Activated CD8-positive, alpha-beta T cell treated with anti-CD3 and anti-CD28 coated beads, Interleukin-2, amount 10 ng/mL, durations not matched to agents 7 days and 5 days (primary cell): Measurements from ENCODE around the gene TLCD3B. TPM values are rescaled to one million over a fixed set of nuclear protein-coding genes. Genes with fewer than 3 reads are reported as not detected.

Experiments
- ATAC-seq: fragments of 150-1000 bp; cut with Tn5 transposase; one replicate; pipeline ENCODE4 v1.10.0; 2021; ENCODE audit warnings: moderate library complexity
- CTCF ChIA-PET: fragments of 350-600 bp; sonication (Branson Sonifier 250); formaldehyde crosslinking; loops from one replicate; lab custom pipeline; 2021; ENCODE audit warnings: antibody characterized with exemption; lab: Charles Lee
- POLR2A ChIA-PET: fragments of 350-600 bp; sonication (Branson Sonifier 250); formaldehyde crosslinking; loops from one replicate; lab custom pipeline; 2021; ENCODE audit warnings: antibody characterized with exemption; lab: Charles Lee
- DNase-seq: peaks from one replicate; pipeline ENCODE4 v3.0.0-alpha.2; 2020
- H3K27ac Mint-ChIP-seq: one replicate; pipeline ENCODE4 v1.8.0; 2021; ENCODE audit warnings: mild to moderate bottlenecking, mixed read lengths
- H3K27me3 Mint-ChIP-seq: one replicate; pipeline ENCODE4 v1.8.0; 2021; ENCODE audit warnings: low read depth, mixed read lengths
- H3K36me3 Mint-ChIP-seq: one replicate; pipeline ENCODE4 v1.8.0; 2021; ENCODE audit warnings: low read depth, mixed read lengths
- H3K4me1 Mint-ChIP-seq: one replicate; pipeline ENCODE4 v1.8.0; 2021; ENCODE audit warnings: low read depth, mixed read lengths
- H3K4me3 Mint-ChIP-seq: one replicate; pipeline ENCODE4 v1.8.0; 2021; ENCODE audit warnings: mild to moderate bottlenecking, mixed read lengths
- H3K9me3 Mint-ChIP-seq: one replicate; pipeline ENCODE4 v1.8.0; 2022; ENCODE audit warnings: mixed read lengths; ENCODE audit not compliant: insufficient read depth
- total RNA-seq, 2 experiments: library from RNA; stranded (reverse); gene quantifications; one replicate each; pipeline ENCODE4 v1.2.3, GENCODE V29; 2021

TLCD3B gene, protein sequence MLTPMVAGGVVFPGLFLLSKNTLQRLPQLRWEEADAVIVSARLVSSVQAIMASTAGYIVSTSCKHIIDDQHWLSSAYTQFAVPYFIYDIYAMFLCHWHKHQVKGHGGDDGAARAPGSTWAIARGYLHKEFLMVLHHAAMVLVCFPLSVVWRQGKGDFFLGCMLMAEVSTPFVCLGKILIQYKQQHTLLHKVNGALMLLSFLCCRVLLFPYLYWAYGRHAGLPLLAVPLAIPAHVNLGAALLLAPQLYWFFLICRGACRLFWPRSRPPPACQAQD
- 1 to 10 TPM; 4.6 TPM for total RNA-seq

DNA sequence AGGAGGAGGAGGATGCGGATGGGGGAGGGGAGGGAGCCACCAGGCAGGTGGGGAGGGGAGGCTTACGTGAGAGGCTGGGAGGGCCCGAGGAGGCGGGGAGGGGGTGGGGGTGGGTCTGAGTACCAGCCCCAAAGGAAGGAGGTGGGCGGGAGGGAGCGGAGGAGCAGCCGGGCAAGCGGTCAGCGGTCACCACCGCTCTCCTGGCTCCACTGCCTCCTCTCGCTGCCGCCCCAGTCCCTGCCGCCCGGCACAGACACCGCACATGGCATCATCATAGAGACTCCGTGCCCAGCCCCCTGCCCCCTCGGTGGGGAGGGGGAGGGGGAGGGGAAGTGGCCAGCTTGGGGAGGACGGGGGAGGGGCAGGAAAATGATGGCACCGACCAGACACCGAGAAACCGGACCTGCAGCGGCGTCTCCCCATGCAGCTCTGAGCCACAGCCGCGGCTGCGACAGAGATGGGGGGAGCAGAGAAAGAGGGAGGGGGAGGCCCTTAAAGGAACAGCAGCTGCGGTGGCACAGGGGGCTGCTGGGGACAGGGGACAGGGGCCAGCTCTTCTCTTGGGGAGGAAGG lies at the start of gene TLCD3B:
TLCD3B (minus strand) TSS at position 431 of the 573 bp plus-strand sequence. CDS start 744 bp downstream, outside the sequence.
- H3K27me3 Mint-ChIP-seq, result peaks cover 42% of the 10 kb centered on the region
- CTCF ChIA-PET, result interaction anchor here (1.1 to 3.4 kb wide), 14 partner anchors 8 to 331 kb away, joined by 3 to 48 read pairs (median 6); partner anchors contain the start of genes ALDOA and C16orf92
- no peak within 1 kb of the TSS for H3K27ac Mint-ChIP-seq
- DNase-seq (no peak), ATAC-seq (no peak)
- H3K4me1 Mint-ChIP-seq, result peaks cover 15% of the 10 kb centered on the region
- no peaks in the 10 kb centered on the region for H3K36me3 Mint-ChIP-seq
- POLR2A ChIA-PET, result no interaction called here
- no peaks in the 10 kb centered on the region for H3K9me3 Mint-ChIP-seq
- H3K4me3 Mint-ChIP-seq, result no peak within 1 kb of the TSS

DNA sequence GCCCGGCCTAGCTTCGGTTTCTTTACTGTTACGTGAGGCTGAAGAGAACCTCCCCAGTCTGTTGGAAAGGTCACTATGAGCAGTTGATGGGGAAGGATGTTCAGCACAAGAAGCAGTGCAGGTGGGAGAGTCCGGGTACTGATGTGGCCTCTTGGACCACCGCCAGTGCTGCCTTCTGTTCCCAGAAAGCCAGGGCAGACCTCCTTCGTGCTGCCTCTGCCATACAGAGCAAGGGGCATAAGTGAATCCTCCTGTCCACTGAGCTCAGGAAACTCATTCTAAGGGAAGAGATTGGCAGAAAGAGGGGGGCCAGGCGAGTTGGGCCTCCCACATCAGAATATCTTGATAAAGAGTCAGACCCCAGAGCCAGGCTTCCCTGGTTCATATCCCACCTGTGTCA lies 48.4 kb upstream of the TLCD3B start:
- H3K36me3 Mint-ChIP-seq, result peaks cover 70% of the 10 kb centered on the region
- ChIA-PET CTCF (interaction anchor here (1.8 to 2.7 kb wide), 2 partner anchors 12 to 24 kb away, joined by 5 to 18 read pairs; partner anchors contain the start of gene TBX6), POLR2A (interaction anchor here (0.6 to 3.0 kb wide), 2 partner anchors 14 to 330 kb away, joined by 3 to 9 read pairs; partner anchors contain the start of gene ALDOA)
- H3K27me3 Mint-ChIP-seq, result no peaks in the 10 kb centered on the region
- no peak for ATAC-seq
- no peak for DNase-seq
- no peaks in the 10 kb centered on the region for H3K9me3 Mint-ChIP-seq
- no peak overlapping the region for H3K4me3 Mint-ChIP-seq
- no peak overlapping the region for H3K27ac Mint-ChIP-seq
- peaks cover 46% of the 10 kb centered on the region for H3K4me1 Mint-ChIP-seq

DNA sequence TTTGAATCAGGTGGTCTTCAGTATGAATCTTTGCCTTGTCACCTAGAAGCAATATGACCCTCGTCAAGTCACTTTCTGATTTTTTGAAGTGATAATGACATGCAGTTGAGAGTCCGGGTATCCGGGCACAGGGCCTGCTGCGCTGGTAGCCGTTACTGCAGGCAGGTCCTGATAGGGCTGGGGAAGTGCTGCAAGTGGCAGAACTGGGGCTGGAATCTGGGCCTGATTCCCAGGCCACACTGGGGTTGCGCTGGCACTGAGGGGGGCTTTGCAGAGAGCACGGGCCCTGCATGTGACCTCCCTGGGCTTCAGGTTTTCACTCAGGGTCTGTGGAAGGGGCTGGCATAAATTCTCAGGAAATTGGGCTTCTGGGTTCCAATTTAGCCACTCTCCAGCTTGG lies 47.7 kb upstream of the TLCD3B start:
- POLR2A ChIA-PET, result interaction anchor here (2.5 to 3.0 kb wide), 2 partner anchors 12 to 13 kb away, joined by 9 to 34 read pairs; partner anchors contain the start of genes ALDOA and TBX6
- H3K36me3 Mint-ChIP-seq, result peaks cover 66% of the 10 kb centered on the region
- no peak overlapping the region for H3K4me3 Mint-ChIP-seq
- CTCF ChIA-PET, result interaction anchor here (2.7 kb wide), 1 partner anchor 13 kb away, joined by 18 read pairs; the partner anchor contains the start of gene TBX6
- DNase-seq, result no peak
- H3K4me1 Mint-ChIP-seq, result peaks cover 43% of the 10 kb centered on the region
- no peaks in the 10 kb centered on the region for H3K9me3 Mint-ChIP-seq
- no peaks in the 10 kb centered on the region for H3K27me3 Mint-ChIP-seq
- no peak overlapping the region for H3K27ac Mint-ChIP-seq
- ATAC-seq, result no peak

DNA sequence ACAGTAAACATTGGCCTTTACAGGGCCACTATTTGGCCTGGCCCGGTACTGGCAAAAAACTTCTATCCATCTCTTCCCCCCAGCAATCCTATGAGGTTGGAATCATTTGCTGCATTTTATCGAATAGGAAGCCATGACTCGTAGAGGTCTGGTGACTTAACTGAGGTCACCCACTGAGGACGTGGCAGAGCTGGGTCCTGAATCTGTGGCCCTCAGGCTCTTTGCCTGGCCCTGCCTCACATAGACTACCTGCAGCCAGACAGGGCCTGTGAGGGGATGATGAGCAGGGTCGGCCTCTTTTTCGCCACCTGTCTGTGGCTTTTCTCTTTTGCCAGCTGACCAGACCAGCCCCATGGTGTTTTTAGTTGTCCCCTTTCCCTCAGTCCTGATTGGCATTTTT lies 46.6 kb upstream of the TLCD3B start:
- peak overlapping the region; percentile 93 for H3K4me3 Mint-ChIP-seq
- CTCF ChIA-PET, result interaction anchor here (2.3 to 4.7 kb wide), 2 partner anchors 11 to 14 kb away, joined by 5 to 62 read pairs; partner anchors contain the start of gene TBX6
- ATAC-seq (no peak), DNase-seq (no peak)
- H3K4me1 Mint-ChIP-seq, result peaks cover 43% of the 10 kb centered on the region
- H3K27ac Mint-ChIP-seq, result peak overlapping the region; percentile 98
- H3K9me3 Mint-ChIP-seq, result no peaks in the 10 kb centered on the region
- POLR2A ChIA-PET, result interaction anchor here (1.5 to 4.4 kb wide), 5 partner anchors 11 to 108 kb away, joined by 8 to 41 read pairs (median 10); partner anchors contain the start of genes ALDOA, CORO1A and TBX6
- peaks cover 60% of the 10 kb centered on the region for H3K36me3 Mint-ChIP-seq
- no peaks in the 10 kb centered on the region for H3K27me3 Mint-ChIP-seq

DNA sequence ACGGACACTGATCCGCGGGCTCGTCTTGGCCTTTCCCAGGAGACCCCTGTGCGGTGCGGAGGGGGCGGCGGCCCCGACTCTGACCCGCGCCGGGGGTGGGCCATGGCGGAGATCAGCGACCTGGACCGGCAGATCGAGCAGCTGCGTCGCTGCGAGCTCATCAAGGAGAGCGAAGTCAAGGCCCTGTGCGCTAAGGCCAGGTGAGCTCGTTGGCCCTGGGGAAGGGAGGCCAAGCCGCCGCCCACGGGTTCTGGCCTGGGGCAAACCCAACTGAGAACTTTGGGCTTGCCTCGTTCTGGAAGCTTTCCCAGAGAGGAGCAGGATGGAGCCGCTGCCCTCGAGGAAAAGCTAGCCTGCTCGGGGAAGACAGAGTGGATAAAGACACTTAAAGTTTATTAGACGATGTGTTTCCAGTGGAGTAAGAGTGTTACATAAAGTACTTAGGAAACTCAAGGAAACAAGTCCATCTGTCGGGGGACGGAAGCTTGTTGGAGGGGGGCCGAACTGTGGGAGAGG lies 45.3 kb upstream of the TLCD3B start:
- Mint-ChIP-seq H3K36me3 (peaks cover 63% of the 10 kb centered on the region), H3K4me1 (peaks cover 42% of the 10 kb centered on the region), H3K27ac (peak overlapping the region; percentile 98), H3K4me3 (peak overlapping the region; percentile 93), H3K27me3 (no peaks in the 10 kb centered on the region), H3K9me3 (no peaks in the 10 kb centered on the region)
- CTCF ChIA-PET, result interaction anchor here (1.0 to 4.7 kb wide), 6 partner anchors 10 to 333 kb away, joined by 3 to 62 read pairs (median 6); partner anchors contain the start of genes ALDOA and TBX6
- peak; percentile 46 for ATAC-seq
- POLR2A ChIA-PET, result interaction anchor here (0.6 to 4.4 kb wide), 8 partner anchors 10 to 109 kb away, joined by 3 to 41 read pairs (median 6); partner anchors contain the start of genes ALDOA, CORO1A and TBX6
- no peak for DNase-seq

DNA sequence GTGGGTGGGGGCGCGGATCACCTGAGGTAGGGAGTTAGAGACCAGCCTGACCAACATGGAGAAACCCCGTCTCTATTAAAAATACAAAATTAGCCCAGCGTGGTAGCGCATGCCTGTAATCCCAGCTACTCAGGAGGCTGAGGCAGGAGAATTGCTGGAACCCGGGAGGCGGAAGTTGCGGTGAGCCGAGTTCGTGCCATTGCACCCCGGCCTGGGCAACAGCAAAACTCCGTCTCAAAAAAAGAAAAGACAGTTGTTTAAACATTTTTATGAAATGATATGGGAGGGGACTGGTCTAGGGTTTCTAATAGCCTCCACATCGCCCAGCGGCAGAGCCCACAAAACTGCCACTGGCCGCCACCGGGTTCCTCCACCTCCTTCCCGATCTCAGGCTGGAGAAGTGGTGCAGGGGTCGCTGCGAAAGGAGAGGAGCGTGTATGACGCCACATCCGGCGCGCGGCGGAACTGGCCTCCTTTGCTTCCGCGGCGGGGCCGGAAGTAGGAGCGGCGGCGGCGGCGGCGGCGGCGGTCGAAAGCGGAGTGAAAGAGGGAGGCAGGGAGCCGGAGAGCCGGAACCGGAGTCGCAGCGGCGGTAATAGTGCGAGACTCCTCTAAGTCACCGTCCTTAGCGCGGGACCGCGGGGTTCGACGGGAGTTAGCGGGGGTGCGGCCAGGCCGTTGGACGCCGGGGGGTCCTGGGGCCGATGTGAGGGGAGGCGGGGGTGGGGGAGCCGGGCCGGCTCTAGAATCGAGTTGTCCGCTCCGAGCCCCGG lies 44.6 kb upstream of the TLCD3B start, which contains the start of gene PPP4C:
PPP4C (plus strand) TSS at position 492 of the 773 bp plus-strand sequence. CDS start 384 bp downstream, outside the sequence.
- DNase-seq (peak; percentile 95), ATAC-seq (peak; percentile 85)
- CTCF ChIA-PET, result interaction anchor here (1.0 to 4.7 kb wide), 6 partner anchors 9 to 334 kb away, joined by 3 to 62 read pairs (median 6); partner anchors contain the start of genes ALDOA and TBX6
- POLR2A ChIA-PET, result interaction anchor here (0.6 to 4.4 kb wide), 9 partner anchors 9 to 110 kb away, joined by 3 to 41 read pairs (median 5); partner anchors contain the start of genes ALDOA, CORO1A and TBX6
- Mint-ChIP-seq H3K4me3 (peak within 1 kb of the TSS; percentile 93), H3K27ac (peak within 1 kb of the TSS; percentile 98), H3K36me3 (peaks cover 63% of the 10 kb centered on the region), H3K4me1 (peaks cover 42% of the 10 kb centered on the region), H3K9me3 (no peaks in the 10 kb centered on the region), H3K27me3 (no peaks in the 10 kb centered on the region)

DNA sequence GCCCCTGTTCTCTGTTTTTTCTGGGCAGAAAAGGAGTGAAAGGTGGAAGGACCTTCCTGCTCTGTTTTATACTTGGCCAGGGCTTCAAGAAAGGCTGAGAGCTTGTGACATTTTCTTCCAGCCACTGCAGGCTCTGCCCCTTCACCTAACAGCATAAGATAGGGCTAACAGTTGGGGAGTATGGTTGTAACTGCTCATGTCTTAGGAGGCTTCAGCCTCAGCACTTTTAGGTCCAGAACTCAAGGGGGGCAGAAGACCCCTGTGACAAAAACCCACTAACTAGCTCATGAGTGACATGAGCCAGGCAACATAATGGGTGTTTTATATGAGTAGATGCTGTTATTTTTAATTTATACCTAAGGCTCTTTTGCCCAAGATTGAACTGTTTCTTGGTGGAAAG lies 39.4 kb upstream of the TLCD3B start:
- CTCF ChIA-PET, result interaction anchor here (2.8 kb wide), 1 partner anchor 21 kb away, joined by 12 read pairs; the partner anchor contains the start of gene TBX6

DNA sequence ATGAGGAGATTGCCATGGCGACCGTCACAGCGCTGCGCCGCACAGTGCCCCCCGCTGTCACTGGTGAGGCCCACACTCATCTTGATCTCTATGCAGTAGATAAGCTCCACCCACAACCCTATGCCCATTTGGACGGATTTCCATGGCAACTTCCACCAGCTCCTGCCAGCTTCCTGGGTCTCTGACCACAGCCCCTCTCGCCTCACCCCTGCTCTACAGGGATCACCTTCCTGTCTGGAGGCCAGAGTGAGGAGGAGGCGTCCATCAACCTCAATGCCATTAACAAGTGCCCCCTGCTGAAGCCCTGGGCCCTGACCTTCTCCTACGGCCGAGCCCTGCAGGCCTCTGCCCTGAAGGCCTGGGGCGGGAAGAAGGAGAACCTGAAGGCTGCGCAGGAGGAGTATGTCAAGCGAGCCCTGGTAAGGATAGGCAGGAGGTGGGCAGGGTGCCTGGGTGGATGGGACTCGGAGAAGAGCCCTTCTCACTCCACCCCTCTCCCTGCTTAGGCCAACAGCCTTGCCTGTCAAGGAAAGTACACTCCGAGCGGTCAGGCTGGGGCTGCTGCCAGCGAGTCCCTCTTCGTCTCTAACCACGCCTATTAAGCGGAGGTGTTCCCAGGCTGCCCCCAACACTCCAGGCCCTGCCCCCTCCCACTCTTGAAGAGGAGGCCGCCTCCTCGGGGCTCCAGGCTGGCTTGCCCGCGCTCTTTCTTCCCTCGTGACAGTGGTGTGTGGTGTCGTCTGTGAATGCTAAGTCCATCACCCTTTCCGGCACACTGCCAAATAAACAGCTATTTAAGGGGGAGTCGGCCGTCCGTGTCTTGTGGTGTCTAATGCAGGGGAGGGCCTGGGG lies 38.8 kb upstream of the TLCD3B start:
- no peak for ATAC-seq
- CTCF ChIA-PET, result interaction anchor here (2.8 kb wide), 1 partner anchor 22 kb away, joined by 12 read pairs; the partner anchor contains the start of gene TBX6

More for the DNA sequence above, 39.4 kb upstream of the TLCD3B start:
- POLR2A ChIA-PET, result interaction anchor here (1.2 kb wide), 1 partner anchor 115 kb away, joined by 3 read pairs; no protein-coding TSS in a partner anchor
- Mint-ChIP-seq H3K4me3 (no peak overlapping the region), H3K4me1 (peaks cover 46% of the 10 kb centered on the region), H3K36me3 (peaks cover 71% of the 10 kb centered on the region), H3K27me3 (no peaks in the 10 kb centered on the region), H3K9me3 (no peaks in the 10 kb centered on the region), H3K27ac (peak overlapping the region; percentile 67)
- DNase-seq (no peak), ATAC-seq (no peak)

DNA sequence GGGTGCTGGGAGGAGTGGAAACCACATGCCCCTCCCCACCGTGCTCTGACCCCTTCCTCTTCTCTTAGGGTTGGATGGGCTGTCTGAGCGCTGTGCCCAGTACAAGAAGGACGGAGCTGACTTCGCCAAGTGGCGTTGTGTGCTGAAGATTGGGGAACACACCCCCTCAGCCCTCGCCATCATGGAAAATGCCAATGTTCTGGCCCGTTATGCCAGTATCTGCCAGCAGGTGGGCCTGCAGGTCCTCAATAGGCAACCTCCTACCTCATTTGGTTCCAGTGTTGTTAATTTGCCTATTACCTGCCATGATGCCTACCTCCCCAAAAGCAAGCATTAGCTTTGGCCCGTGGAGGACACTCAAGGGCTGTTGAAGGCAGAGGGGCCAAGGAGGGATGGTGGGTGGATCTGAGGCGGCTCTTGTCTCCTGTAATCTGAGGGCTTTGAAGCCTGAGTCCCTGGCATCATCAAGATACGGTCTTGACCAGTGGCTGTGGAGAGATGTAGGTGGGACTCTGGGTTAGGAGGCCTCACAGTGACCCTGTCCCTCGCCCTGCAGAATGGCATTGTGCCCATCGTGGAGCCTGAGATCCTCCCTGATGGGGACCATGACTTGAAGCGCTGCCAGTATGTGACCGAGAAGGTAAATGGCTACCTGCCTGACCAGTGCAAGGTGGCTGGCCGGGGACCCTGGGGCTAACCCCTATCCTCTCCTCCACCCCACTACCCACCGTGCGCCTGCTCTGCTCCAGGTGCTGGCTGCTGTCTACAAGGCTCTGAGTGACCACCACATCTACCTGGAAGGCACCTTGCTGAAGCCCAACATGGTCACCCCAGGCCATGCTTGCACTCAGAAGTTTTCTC lies 37.9 kb upstream of the TLCD3B start:
- peak overlapping the region; percentile 82 for H3K27ac Mint-ChIP-seq
- H3K9me3 Mint-ChIP-seq, result no peaks in the 10 kb centered on the region
- ChIA-PET POLR2A (interaction anchor here (1.3 to 5.6 kb wide), 3 partner anchors 12 to 116 kb away, joined by 3 to 60 read pairs (median 34); partner anchors contain the start of genes CORO1A, TBX6 and YPEL3), CTCF (interaction anchor here (5.0 to 6.7 kb wide), 2 partner anchors 15 to 22 kb away, joined by 64 to 82 read pairs; partner anchors contain the start of gene TBX6)
- ATAC-seq (no peak), DNase-seq (peak; percentile 73)
- H3K27me3 Mint-ChIP-seq, result no peaks in the 10 kb centered on the region
- H3K36me3 Mint-ChIP-seq, result peaks cover 83% of the 10 kb centered on the region
- H3K4me3 Mint-ChIP-seq, result peak overlapping the region; percentile 59
- H3K4me1 Mint-ChIP-seq, result peaks cover 40% of the 10 kb centered on the region

More for the DNA sequence above, 38.8 kb upstream of the TLCD3B start:
- no peaks in the 10 kb centered on the region for H3K9me3 Mint-ChIP-seq
- no peaks in the 10 kb centered on the region for H3K27me3 Mint-ChIP-seq
- H3K27ac Mint-ChIP-seq, result peak overlapping the region; percentile 67
- H3K4me3 Mint-ChIP-seq, result peak overlapping the region; percentile 8
- H3K36me3 Mint-ChIP-seq, result peaks cover 76% of the 10 kb centered on the region
- peaks cover 42% of the 10 kb centered on the region for H3K4me1 Mint-ChIP-seq
- no peak for DNase-seq
- POLR2A ChIA-PET, result interaction anchor here (1.2 to 5.6 kb wide), 2 partner anchors 22 to 116 kb away, joined by 3 to 60 read pairs; partner anchors contain the start of genes TBX6 and YPEL3
